Psoas muscle (tissue), 8 donors: Measurements from ENCODE around the gene INHA. TPM values are rescaled to one million over a fixed set of nuclear protein-coding genes. Genes with fewer than 3 reads are reported as not detected.
A peak's percentile ranks its signal among the peaks of the same experiment; 100 is the strongest.

Experiments
- ATAC-seq, 4 donors: fragments of 200-7000 bp; cut with Tn5 transposase; one replicate each; pipeline ENCODE4 v1.9.1; 2020; ENCODE audit warnings: moderate library complexity in 3 of 4, mild to moderate bottlenecking in 2 of 4
- DNase-seq, 2 donors: peaks; one replicate each; pipeline ENCODE4 v3.0.0-alpha.2; 2020
- H3K27ac ChIP-seq: fragments of 200-600 bp; one replicate; pipeline ENCODE4 v1.8.0; 2022
- H3K27me3 ChIP-seq, 3 donors: fragments of 200-600 bp in 1 of 3; one replicate each; pipeline versions ENCODE4 v1.6.1 to v1.8.0; 2013 to 2022; ENCODE audit warnings: low read length in 2 of 3, mild to moderate bottlenecking in 2 of 3, moderate library complexity in 1 of 3; ENCODE audit not compliant: insufficient read depth in 3 of 3
- H3K36me3 ChIP-seq, 2 donors: fragments of 200-600 bp in 1 of 2; one replicate each; pipeline versions ENCODE4 v1.6.1 to v1.8.0; 2013 to 2022; ENCODE audit warnings: low read depth in 1 of 2, mild to moderate bottlenecking in 1 of 2, moderate library complexity in 1 of 2; ENCODE audit not compliant: insufficient read depth in 1 of 2
- H3K4me1 ChIP-seq: fragments of 200-600 bp; one replicate; pipeline ENCODE4 v1.8.0; 2022
- H3K4me3 ChIP-seq: fragments of 200-600 bp; one replicate; pipeline ENCODE4 v1.8.0; 2022; ENCODE audit warnings: mild to moderate bottlenecking
- H3K9me3 ChIP-seq: fragments of 200-600 bp; one replicate; pipeline ENCODE4 v1.8.0; 2022
- WGBS, 3 donors: extraction: QIAGEN DNeasy Blood & Tissue Kit; methylation state at CpG; one replicate each; pipeline versions ENCODE4 v1.1.6 to v1.1.7; 2013; 5-methylcytosine and 5-hydroxymethylcytosine counted together
- intact Hi-C, 2 donors: fragments of 100-400 bp; cut with DNase I; formaldehyde crosslinking; loops; one replicate each; pipeline versions ENCODE4 v1.11.0 to v1.14.2; 2022
- polyA plus RNA-seq, 3 donors: library from polyadenylated mRNA; stranded (reverse); fragments of 200-250 nt; gene quantifications; one replicate each; pipeline ENCODE4 v1.2.3, GENCODE V29; 2013
- total RNA-seq, 4 donors: library from RNA; stranded (reverse); fragmentation: NEBNext Ultra II Directional in 2 of 4; extraction: Animal tissue kit (Norgen Biotek cat#: 25700) in 2 of 4; gene quantifications; one replicate each; pipeline versions ENCODE4 v1.2.1 to v1.2.4, GENCODE V29; 2021 to 2023
- TF ChIP-seq, protein P1 (sequence below): fragments of 200-600 bp; IDR thresholded peaks from one replicate; pipeline ENCODE4 v1.8.0; 2022; ENCODE audit warnings: antibody characterized with exemption
- donor health status: healthy with polysubstance abuse.
- donor health status: DM: no; HTN: no; CAD: no; lungs with moderate emphysema.
- donor health status: Bipolar disorder and iron deficiency.
- donor health status: healthy.
- donor health status: DM: yes; HTN: yes; CAD: no.
- donor health status: DM: no; HTN: no; CAD: no.
- donor health status: DM: no; HTN: no; CAD: no.
- donor health status: DM: yes; HTN: yes; CAD: no.

The INHA gene
- total and polyA plus RNA-seq, 7 donors: 0.10 to 1.2 (median 0.23) TPM; not detected in 2

DNA sequence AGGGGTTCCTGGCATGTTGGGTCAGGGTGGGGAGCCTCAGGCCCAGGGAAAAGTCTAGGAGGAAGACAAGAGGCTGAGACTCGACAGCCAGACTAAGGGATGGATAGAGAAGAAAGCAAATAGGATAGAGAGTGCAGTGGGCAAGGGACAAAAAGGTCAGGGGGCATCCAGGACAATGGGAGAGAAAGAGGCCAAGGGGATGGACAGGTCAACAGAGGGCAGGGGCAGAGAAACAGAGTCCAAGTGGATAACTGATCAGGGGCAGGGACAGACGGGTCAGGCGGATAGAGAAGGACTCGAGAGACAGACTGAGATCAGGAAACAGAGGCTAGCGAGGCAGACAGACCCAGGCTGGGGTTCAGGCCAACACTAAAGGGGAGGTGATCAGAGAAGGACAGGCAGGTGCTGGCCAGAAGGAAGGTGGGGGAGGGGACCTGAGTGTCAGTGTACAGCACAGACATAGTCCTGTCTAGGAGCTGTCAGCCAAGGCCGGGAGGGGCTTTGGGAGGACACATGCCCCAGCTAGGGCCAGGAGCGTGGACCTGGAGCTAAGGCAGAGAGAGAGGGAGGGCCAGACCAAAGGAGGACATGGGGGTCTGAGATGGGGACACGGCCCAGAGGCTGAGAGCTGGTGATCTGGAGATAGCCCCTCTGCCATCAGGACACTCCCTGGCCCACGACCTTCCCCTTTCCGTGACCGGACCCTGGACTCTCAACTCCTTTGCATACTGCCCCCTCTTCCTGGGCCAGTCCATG lies 45.6 kb upstream of the INHA start:
- no peaks in the 10 kb centered on the region for H3K9me3 ChIP-seq
- intact Hi-C loops: loop anchor here in 1 of 2 donors (1.0 to 5.0 kb wide), 2 partner anchors 49 to 123 kb away; no protein-coding TSS in a partner anchor
- no peaks in the 10 kb centered on the region for H3K4me1 ChIP-seq
- no peaks in the 10 kb centered on the region for H3K36me3 ChIP-seq
- H3K27ac ChIP-seq: no peak overlapping the region
- ATAC-seq (no peak), DNase-seq (no peak)
- WGBS, 3 donors: 50 to 66% (median 62%) methylated on average over 10 to 11 of the region's 11 CpGs
- TF ChIP-seq, protein P1, sequence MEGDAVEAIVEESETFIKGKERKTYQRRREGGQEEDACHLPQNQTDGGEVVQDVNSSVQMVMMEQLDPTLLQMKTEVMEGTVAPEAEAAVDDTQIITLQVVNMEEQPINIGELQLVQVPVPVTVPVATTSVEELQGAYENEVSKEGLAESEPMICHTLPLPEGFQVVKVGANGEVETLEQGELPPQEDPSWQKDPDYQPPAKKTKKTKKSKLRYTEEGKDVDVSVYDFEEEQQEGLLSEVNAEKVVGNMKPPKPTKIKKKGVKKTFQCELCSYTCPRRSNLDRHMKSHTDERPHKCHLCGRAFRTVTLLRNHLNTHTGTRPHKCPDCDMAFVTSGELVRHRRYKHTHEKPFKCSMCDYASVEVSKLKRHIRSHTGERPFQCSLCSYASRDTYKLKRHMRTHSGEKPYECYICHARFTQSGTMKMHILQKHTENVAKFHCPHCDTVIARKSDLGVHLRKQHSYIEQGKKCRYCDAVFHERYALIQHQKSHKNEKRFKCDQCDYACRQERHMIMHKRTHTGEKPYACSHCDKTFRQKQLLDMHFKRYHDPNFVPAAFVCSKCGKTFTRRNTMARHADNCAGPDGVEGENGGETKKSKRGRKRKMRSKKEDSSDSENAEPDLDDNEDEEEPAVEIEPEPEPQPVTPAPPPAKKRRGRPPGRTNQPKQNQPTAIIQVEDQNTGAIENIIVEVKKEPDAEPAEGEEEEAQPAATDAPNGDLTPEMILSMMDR: no peak
- no peak overlapping the region for H3K4me3 ChIP-seq
- H3K27me3 ChIP-seq: peaks cover 0 to 40% (median 10%) of the 10 kb centered on the region in 3 donors

DNA sequence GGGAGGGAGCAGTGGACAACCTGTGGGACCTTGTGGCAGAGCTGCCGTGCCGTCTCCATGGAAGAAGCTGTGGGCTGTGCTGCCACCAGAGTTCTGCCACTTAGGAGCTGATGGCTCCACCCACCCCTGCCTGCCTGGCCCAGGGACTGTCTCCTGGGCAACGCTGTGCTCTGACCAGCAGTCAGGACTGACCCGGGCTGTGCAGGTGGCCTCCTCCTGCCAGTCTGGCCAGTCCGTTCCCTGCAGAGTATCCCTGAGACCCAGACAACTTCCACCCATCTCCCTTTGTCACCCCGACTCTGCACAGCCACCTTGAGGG lies 45.1 kb upstream of the INHA start:
- DNase-seq: no peak
- Histone ChIP-seq H3K27me3 (peaks cover 0 to 35% (median 7%) of the 10 kb centered on the region in 3 donors), H3K4me3 (no peak overlapping the region), H3K36me3 (no peaks in the 10 kb centered on the region), H3K27ac (no peak overlapping the region), H3K9me3 (no peaks in the 10 kb centered on the region), H3K4me1 (no peaks in the 10 kb centered on the region)
- TF ChIP-seq, protein P1: no peak
- 27 to 44% (median 32%) methylated on average over 6 of the region's 6 CpGs for WGBS, 3 donors
- peak in 1 of 4 donors; percentile 45 for ATAC-seq
- intact Hi-C loops: loop anchor here in 1 of 2 donors (1.0 to 5.0 kb wide), 2 partner anchors 50 to 124 kb away; no protein-coding TSS in a partner anchor

DNA sequence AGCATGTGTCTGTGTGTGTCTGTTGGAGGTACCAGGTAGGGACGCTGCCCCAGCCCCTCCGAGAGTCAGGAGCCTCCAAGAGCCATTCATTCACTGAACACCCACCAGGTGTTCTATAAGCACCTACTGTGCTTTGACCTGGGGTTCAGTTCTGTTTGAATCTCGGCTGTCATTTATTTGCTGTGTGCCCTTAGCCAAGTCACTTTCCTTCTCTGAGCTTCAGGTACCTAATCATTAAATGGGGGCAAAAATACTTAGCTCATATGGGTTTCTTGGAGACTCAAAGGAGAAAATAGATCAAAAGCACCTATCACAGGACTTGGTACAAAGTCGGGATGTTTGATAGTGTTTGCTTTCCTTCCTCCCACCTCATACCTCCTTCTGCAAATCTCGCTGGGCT lies 44.6 kb upstream of the INHA start:
- TF ChIP-seq, protein P1: no peak
- DNase-seq: no peak
- no peaks in the 10 kb centered on the region for H3K36me3 ChIP-seq
- intact Hi-C loops: loop anchor here in 1 of 2 donors (1.0 to 5.0 kb wide), 2 partner anchors 50 to 124 kb away; no protein-coding TSS in a partner anchor
- ATAC-seq: no peak
- WGBS, 3 donors: 54 to 61% (median 58%) methylated on average over 5 of the region's 5 CpGs
- H3K27ac ChIP-seq: no peak overlapping the region
- no peak overlapping the region for H3K4me3 ChIP-seq
- H3K27me3 ChIP-seq: peaks cover 0 to 32% (median 5%) of the 10 kb centered on the region in 3 donors
- H3K9me3 ChIP-seq: no peaks in the 10 kb centered on the region
- no peaks in the 10 kb centered on the region for H3K4me1 ChIP-seq

DNA sequence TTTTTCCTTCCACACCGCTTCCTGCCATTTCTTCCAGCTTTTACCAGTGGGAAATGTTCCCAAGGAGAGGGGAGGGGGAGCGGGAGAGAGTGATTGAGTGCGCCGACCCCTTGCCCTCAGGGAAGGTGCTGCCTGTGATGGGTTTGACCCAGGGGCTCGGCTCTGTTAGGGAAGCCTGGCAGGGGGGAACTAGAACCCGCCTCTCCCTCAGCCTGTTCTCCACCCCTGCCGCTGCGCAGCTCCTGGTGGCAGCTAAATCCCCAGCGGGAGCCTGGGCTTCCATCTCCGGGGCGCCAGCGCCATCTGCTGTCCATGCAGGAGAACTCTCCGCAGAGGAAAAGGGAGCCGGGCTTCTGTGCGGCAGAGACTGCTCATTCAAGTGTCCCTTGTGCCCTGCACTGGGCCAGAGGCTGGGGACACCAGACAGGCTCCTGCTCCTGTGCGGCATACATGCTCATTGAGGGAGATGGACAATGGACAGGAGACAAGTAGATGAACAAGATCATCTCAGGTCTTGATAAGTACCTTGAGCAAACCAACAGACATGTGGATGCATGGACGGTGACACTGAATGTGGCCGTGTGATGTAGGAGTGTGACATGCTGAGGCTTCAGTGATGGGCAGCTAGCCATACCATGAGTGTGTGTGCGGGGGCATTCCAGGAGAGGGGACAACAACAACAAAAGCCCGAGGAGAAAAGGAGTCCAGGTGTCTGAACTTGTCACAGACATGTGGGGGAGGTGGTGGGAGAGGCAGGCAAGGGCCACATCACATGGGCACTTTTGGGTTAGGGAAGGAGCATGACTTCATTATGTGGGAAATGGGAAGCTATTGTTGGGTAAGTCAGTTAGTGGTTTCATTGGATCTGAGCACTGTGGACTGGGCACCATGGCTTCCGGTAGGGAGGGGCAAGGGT lies 41.8 kb upstream of the INHA start:
- Histone ChIP-seq H3K4me3 (peak overlapping the region; percentile 35), H3K27ac (no peak overlapping the region), H3K36me3 (no peaks in the 10 kb centered on the region), H3K27me3 (peaks cover 0 to 12% (median 0%) of the 10 kb centered on the region in 3 donors), H3K4me1 (no peaks in the 10 kb centered on the region), H3K9me3 (no peaks in the 10 kb centered on the region)
- TF ChIP-seq, protein P1: peak; percentile 97
- intact Hi-C loops: loop anchor here (2.0 to 10.0 kb wide), 3 partner anchors 36 to 366 kb away; partner anchors contain the start of gene NHEJ1 (in 1 of the 2)
- peak; percentile 81 to 95 for DNase-seq
- WGBS, 3 donors: 14 to 17% (median 14%) methylated on average over 18 to 21 of the region's 21 CpGs
- peak; percentile 91 to 97 (median 92) for ATAC-seq
